ENCODE data around the gene PLCXD1.
"Not testable (repeated sequence)": the region's sequence is repeated elsewhere in the genome, so short reads cannot be mapped to it uniquely, and the experiment has no call there.

DNA sequence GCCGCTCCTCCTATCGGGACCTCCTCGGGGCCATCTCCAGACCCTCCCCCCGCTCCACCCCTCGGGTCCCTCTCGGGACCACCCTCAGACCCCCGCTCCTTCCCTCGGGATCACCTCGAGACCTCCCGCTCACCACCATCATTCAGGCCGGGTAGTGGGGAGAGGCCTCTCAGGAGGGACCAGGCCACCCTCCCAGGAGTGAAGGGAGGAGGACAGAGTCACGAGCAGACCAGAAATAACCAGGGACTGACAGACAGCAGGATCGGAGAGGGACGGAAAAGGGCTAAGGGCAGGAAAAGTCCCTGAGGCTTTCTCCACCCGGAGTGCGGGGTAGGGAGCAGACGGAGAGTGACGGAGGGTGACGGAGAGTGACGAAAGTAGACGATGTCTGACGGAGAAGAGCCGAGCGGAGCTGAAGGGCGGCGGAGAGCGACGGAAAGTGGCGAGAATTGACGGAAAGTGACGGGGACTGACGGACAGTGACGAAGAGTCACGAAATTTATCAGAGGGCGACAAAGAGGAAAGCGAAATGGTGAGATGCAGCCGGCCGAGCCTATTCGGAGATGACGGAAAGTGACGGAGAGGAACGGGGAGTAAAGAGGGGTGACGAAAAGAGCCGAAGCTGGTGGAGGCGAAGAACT lies 49.4 kb upstream of the PLCXD1 start:
- TF ChIP-seq, protein P1, sequence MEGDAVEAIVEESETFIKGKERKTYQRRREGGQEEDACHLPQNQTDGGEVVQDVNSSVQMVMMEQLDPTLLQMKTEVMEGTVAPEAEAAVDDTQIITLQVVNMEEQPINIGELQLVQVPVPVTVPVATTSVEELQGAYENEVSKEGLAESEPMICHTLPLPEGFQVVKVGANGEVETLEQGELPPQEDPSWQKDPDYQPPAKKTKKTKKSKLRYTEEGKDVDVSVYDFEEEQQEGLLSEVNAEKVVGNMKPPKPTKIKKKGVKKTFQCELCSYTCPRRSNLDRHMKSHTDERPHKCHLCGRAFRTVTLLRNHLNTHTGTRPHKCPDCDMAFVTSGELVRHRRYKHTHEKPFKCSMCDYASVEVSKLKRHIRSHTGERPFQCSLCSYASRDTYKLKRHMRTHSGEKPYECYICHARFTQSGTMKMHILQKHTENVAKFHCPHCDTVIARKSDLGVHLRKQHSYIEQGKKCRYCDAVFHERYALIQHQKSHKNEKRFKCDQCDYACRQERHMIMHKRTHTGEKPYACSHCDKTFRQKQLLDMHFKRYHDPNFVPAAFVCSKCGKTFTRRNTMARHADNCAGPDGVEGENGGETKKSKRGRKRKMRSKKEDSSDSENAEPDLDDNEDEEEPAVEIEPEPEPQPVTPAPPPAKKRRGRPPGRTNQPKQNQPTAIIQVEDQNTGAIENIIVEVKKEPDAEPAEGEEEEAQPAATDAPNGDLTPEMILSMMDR (IDR thresholded peaks at IDR 0.05) = not testable (repeated sequence)
- not testable (repeated sequence) for TF ChIP-seq POLR2A (IDR thresholded peaks at IDR 0.05)
